MM.1S (cell line): Measurements from ENCODE around the gene SURF1.

Experiments used
- EZH2 ChIP-seq: fragments of 300-600 bp; sonication (generic); optimal IDR thresholded peaks from 2 replicates; pipeline ENCODE3; 2017; ENCODE audit warnings: low read depth, mild to moderate bottlenecking, antibody characterized with exemption, low read length, mixed read lengths
- EZH2phosphoT487 ChIP-seq: fragments of 300-600 bp; sonication (generic); IDR thresholded peaks from 2 replicates; pipeline ENCODE4 v1.6.1; 2018; ENCODE audit warnings: antibody characterized with exemption, low read length
- TF ChIP-seq, protein P1 (sequence below): fragments of 300-600 bp; sonication (generic); IDR thresholded peaks from 2 replicates; pipeline ENCODE4 v1.5.1; 2016; ENCODE audit warnings: antibody characterized with exemption, low read length, mixed read lengths

GRCh38 chr9:133374612-133375115 is 18.4 kb upstream of the SURF1 start:
- TF ChIP-seq, protein P1, sequence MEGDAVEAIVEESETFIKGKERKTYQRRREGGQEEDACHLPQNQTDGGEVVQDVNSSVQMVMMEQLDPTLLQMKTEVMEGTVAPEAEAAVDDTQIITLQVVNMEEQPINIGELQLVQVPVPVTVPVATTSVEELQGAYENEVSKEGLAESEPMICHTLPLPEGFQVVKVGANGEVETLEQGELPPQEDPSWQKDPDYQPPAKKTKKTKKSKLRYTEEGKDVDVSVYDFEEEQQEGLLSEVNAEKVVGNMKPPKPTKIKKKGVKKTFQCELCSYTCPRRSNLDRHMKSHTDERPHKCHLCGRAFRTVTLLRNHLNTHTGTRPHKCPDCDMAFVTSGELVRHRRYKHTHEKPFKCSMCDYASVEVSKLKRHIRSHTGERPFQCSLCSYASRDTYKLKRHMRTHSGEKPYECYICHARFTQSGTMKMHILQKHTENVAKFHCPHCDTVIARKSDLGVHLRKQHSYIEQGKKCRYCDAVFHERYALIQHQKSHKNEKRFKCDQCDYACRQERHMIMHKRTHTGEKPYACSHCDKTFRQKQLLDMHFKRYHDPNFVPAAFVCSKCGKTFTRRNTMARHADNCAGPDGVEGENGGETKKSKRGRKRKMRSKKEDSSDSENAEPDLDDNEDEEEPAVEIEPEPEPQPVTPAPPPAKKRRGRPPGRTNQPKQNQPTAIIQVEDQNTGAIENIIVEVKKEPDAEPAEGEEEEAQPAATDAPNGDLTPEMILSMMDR: no peak
- TF ChIP-seq EZH2: no peak
- no peak for TF ChIP-seq EZH2phosphoT487
